GM23338 (cell line): ENCODE measurements around the gene TRIM37.

ENCODE experiments used
- CREB1 ChIP-seq: fragments of 250-450 bp; sonication (Bioruptor Pico); IDR thresholded peaks from 2 replicates; pipeline ENCODE4 v1.5.0; 2020; ENCODE audit warnings: low read depth, mild to moderate bottlenecking, moderate library complexity
- CTCF ChIP-seq, 2 experiments: fragments of 200-600 bp in 1 of 2; sonication (generic) in 1 of 2; conservative IDR thresholded peaks; 2 replicates each; pipeline versions ENCODE4 v1.5.1 to v1.6.1; 2016 to 2017; ENCODE audit warnings: antibody characterized with exemption in 2 of 2, low read depth in 2 of 2, mild to moderate bottlenecking in 2 of 2, moderate library complexity in 1 of 2
- ETS1 ChIP-seq: IDR thresholded peaks from 2 replicates; pipeline ENCODE4 v1.6.1; 2016; ENCODE audit warnings: antibody characterized with exemption
- EZH2 ChIP-seq: fragments of 200-600 bp; sonication (generic); IDR thresholded peaks from one replicate; pipeline ENCODE4 v1.8.0; 2017; ENCODE audit warnings: antibody characterized with exemption, mild to moderate bottlenecking, low read depth; ENCODE audit not compliant: unreplicated experiment
- EZH2phosphoT487 ChIP-seq: fragments of 200-600 bp; sonication (generic); IDR thresholded peaks from one replicate; pipeline ENCODE4 v1.8.1; 2018; ENCODE audit warnings: antibody characterized with exemption; ENCODE audit not compliant: unreplicated experiment
- JUNB ChIP-seq: IDR thresholded peaks from one replicate; pipeline ENCODE4 v1.6.1; 2016; ENCODE audit warnings: antibody characterized with exemption; ENCODE audit not compliant: unreplicated experiment
- NANOG ChIP-seq: IDR thresholded peaks from 2 replicates; pipeline ENCODE4 v1.6.1; 2016; ENCODE audit warnings: antibody characterized with exemption, borderline replicate concordance
- POLR2AphosphoS5 ChIP-seq: IDR thresholded peaks from 2 replicates; pipeline ENCODE4 v1.6.1; 2016; ENCODE audit warnings: antibody characterized with exemption, low read depth
- REST ChIP-seq: IDR thresholded peaks from one replicate; pipeline ENCODE4 v1.6.1; 2018; ENCODE audit warnings: antibody characterized with exemption; ENCODE audit not compliant: unreplicated experiment
- STAT1 ChIP-seq: IDR thresholded peaks from one replicate; pipeline ENCODE4 v1.6.1; 2016; ENCODE audit warnings: antibody characterized with exemption; ENCODE audit not compliant: unreplicated experiment
- ZNF114 ChIP-seq: fragments of 250-450 bp; sonication (Bioruptor Pico); IDR thresholded peaks from 2 replicates; pipeline ENCODE4 v1.5.0; 2020; ENCODE audit warnings: mild to moderate bottlenecking, moderate library complexity
- ZNF331 ChIP-seq: fragments of 250-450 bp; sonication (Bioruptor Pico); IDR thresholded peaks from 2 replicates; pipeline ENCODE4 v1.5.0; 2020; ENCODE audit warnings: low read depth, mild to moderate bottlenecking, moderate library complexity
- ZNF462 ChIP-seq: fragments of 250-450 bp; sonication (Bioruptor Pico); IDR thresholded peaks from 2 replicates; pipeline ENCODE4 v1.5.0; 2020; ENCODE audit warnings: mild to moderate bottlenecking, moderate library complexity

- TF ChIP-seq EZH2 = no peak
- TF ChIP-seq ZNF114 = no peak
- TF ChIP-seq EZH2phosphoT487 = no peak
- TF ChIP-seq CTCF (conservative IDR thresholded peaks at IDR 0.05; ENCODE audit: low read depth in 2 of 2) = no peak
- TF ChIP-seq POLR2AphosphoS5 = no peak
- TF ChIP-seq JUNB = no peak
- no peak for TF ChIP-seq REST
- TF ChIP-seq CREB1 (CRISPR knock-in tag) = no peak
- no peak for TF ChIP-seq NANOG
- no peak for TF ChIP-seq STAT1
- no peak for TF ChIP-seq ZNF331 (CRISPR knock-in tag)
- TF ChIP-seq ZNF462 (CRISPR knock-in tag) = no peak
- TF ChIP-seq ETS1 = no peak
Observed at GRCh38 chr17:59002848-59003247, 103.8 kb downstream of the TRIM37 start.
